K562 (cell line): ENCODE measurements around the gene SAE1. TPM values are rescaled to one million over a fixed set of nuclear protein-coding genes. Genes with fewer than 3 reads are reported as not detected.

Source experiments
- CGGBP1 ChIP-seq: fragments of 250-450 bp; sonication (Bioruptor Pico); IDR thresholded peaks from 2 replicates; pipeline ENCODE4 v1.9.0; 2021; ENCODE audit warnings: mild to moderate bottlenecking
- CHD2 ChIP-seq: IDR thresholded peaks from 2 replicates; pipeline ENCODE4 v1.6.1; 2011; ENCODE audit warnings: low read depth, low read length
- CREB1 ChIP-seq, 2 experiments: sonication (generic) in 1 of 2; formaldehyde crosslinking in 1 of 2; IDR thresholded peaks; 2 replicates each; pipeline versions ENCODE4 v1.6.1 to v1.8.0; 2012 to 2022; ENCODE audit warnings: inconsistent platforms in 1 of 2, mild to moderate bottlenecking in 1 of 2, missing genetic modification reagents in 1 of 2, moderate library complexity in 1 of 2
- EGR1 ChIP-seq: fragments of 450-650 bp; conservative IDR thresholded peaks from 2 replicates; pipeline ENCODE4 v1.6.1; 2017; ENCODE audit warnings: mild to moderate bottlenecking
- GATAD2A ChIP-seq: fragments of 450-650 bp; IDR thresholded peaks from 2 replicates; pipeline ENCODE4 v1.6.1; 2017
- GTF2A2 ChIP-seq: IDR thresholded peaks from 2 replicates; pipeline ENCODE4 v1.6.1; 2016; ENCODE audit warnings: mild to moderate bottlenecking, missing genetic modification characterization, missing compliant biosample characterization
- HNRNPUL1 ChIP-seq: fragments of 200-400 bp; formaldehyde crosslinking; IDR thresholded peaks from 2 replicates; pipeline ENCODE4 v1.6.1; 2017; ENCODE audit warnings: low read length
- KAT8 ChIP-seq: fragments of 450-650 bp; IDR thresholded peaks from 2 replicates; pipeline ENCODE4 v1.6.1; 2016; ENCODE audit warnings: low read depth, mild to moderate bottlenecking
- NEUROD1 ChIP-seq: fragments of 150-350 bp; IDR thresholded peaks from 2 replicates; pipeline ENCODE4 v1.6.1; 2014; ENCODE audit warnings: borderline replicate concordance, low read length, low read depth; ENCODE audit not compliant: partially characterized antibody
- NFATC3 ChIP-seq: fragments of 450-650 bp; IDR thresholded peaks from 2 replicates; pipeline ENCODE4 v1.6.1; 2017; ENCODE audit warnings: mild to moderate bottlenecking
- NR2C1 ChIP-seq, 2 experiments: fragments of 450-650 bp; IDR thresholded peaks; 2 replicates each; pipeline ENCODE4 v1.6.1; 2017; ENCODE audit warnings: mild to moderate bottlenecking in 2 of 2, antibody characterized with exemption in 1 of 2, inconsistent platforms in 1 of 2, missing compliant biosample characterization in 1 of 2, missing genetic modification characterization in 1 of 2
- PML ChIP-seq: IDR thresholded peaks from 2 replicates; pipeline ENCODE4 v1.6.1; 2012; ENCODE audit warnings: low read length, inconsistent platforms
- POU5F1 ChIP-seq: fragments of 150-350 bp; IDR thresholded peaks from 2 replicates; pipeline ENCODE4 v1.6.1; 2014; ENCODE audit warnings: borderline replicate concordance, low read length, low read depth, mild to moderate bottlenecking; ENCODE audit not compliant: partially characterized antibody
- RFX5 ChIP-seq: IDR thresholded peaks from 2 replicates; pipeline ENCODE4 v1.6.1; 2011; ENCODE audit warnings: low read depth, mild to moderate bottlenecking, improper control_type of control experiment, low read length
- RNF2 ChIP-seq: sonication (generic); IDR thresholded peaks from 2 replicates; pipeline ENCODE4 v1.6.1; 2016
- RREB1 ChIP-seq: fragments of 250-450 bp; sonication (Bioruptor Pico); IDR thresholded peaks from 2 replicates; pipeline ENCODE4 v1.4.0; 2020
- TBP ChIP-seq: optimal IDR thresholded peaks from 2 replicates; pipeline ENCODE3; 2011; ENCODE audit warnings: low read depth, low read length, improper control_type of control experiment
- ZEB2 ChIP-seq: fragments of 450-650 bp; IDR thresholded peaks from 2 replicates; pipeline ENCODE4 v1.6.1; 2016
- ZNF197 ChIP-seq: fragments of 200-800 bp; sonication (Bioruptor generic); IDR thresholded peaks from 2 replicates; pipeline ENCODE4 v1.6.1; 2016; ENCODE audit warnings: low read depth, missing genetic modification characterization, missing compliant biosample characterization
- ZNF316 ChIP-seq: fragments of 450-650 bp; IDR thresholded peaks from 2 replicates; pipeline ENCODE4 v1.6.1; 2016
- ZNF347 ChIP-seq: fragments of 450-650 bp; formaldehyde crosslinking; IDR thresholded peaks from 2 replicates; pipeline ENCODE4 v1.4.0; 2020; ENCODE audit warnings: low read depth, mild to moderate bottlenecking, moderate library complexity
- ZNF354B ChIP-seq: fragments of 250-450 bp; sonication (Bioruptor Pico); IDR thresholded peaks from 2 replicates; pipeline ENCODE4 v1.4.0; 2020
- ZNF41 ChIP-seq: fragments of 250-450 bp; sonication (Bioruptor Pico); conservative IDR thresholded peaks from 2 replicates; pipeline ENCODE4 v1.4.0; 2020; ENCODE audit warnings: mild to moderate bottlenecking
- polyA plus RNA-seq, 8 experiments: library from polyadenylated mRNA; depleted of rRNA in 4 of 8; stranded (reverse) in 5 of 8; unstranded in 3 of 8; fragments of >200 nt; fragmentation: Nextera tagmentation in 2 of 8; fragmentation: Illumina TruSeq in 1 of 8; extraction: Ambion mirVana in 2 of 8; extraction: Trizol in 1 of 8; gene quantifications; 2 replicates each; pipeline versions ENCODE4 v1.2.1 to v1.2.3, GENCODE V29; 2011 to 2014; ENCODE audit warnings: inconsistent platforms in 1 of 8, missing spikeins in 1 of 8
- total RNA-seq, 7 experiments: library from RNA; depleted of rRNA in 6 of 7; stranded (reverse); fragments of >200 nt in 6 of 7; fragmentation: Illumina TruSeq in 2 of 7; extraction: Trizol in 2 of 7; gene quantifications; 2 replicates each; pipeline versions ENCODE4 v1.2.1 to v1.2.3, GENCODE V29; 2011 to 2021; ENCODE audit warnings: low replicate concordance in 1 of 7

Gene SAE1
- total and polyA plus RNA-seq, 9 of the 15 experiments (the other 6 are each of a cell fraction or from before 2014, with no cell fraction given), result 82.8 to 299 (median 217) TPM

GRCh38 chr19:47112997-47113849, 17.4 kb upstream of the SAE1 start, which contains the start of gene ZC3H4 (continued):
- TF ChIP-seq ZNF197 (no peak), ZNF347 (CRISPR knock-in tag) (no peak), NR2C1 (IDR thresholded peaks at IDR 0.05) (no peak), NR2C1 (tag; IDR thresholded peaks at IDR 0.05) (no peak; the same call in 1 of the 2 replicates), RNF2 (peak; percentile 49; the same call in 1 of the 2 replicates), KAT8 (peak; percentile 82; the same call in 1 of the 2 replicates), ZEB2 (peak; percentile 23; the same call in 1 of the 2 replicates), NEUROD1 (no peak), RFX5 (no peak), PML (peak; percentile 63; the same call in 1 of the 2 replicates), GATAD2A (peak; percentile 99), POU5F1 (no peak), GTF2A2 (tag) (no peak), HNRNPUL1 (no peak), CREB1 (IDR thresholded peaks at IDR 0.05) (peak; percentile 93), CREB1 (CRISPR knock-in tag; IDR thresholded peaks at IDR 0.05) (peak; percentile 94), ZNF41 (CRISPR knock-in tag) (no peak), ZNF354B (CRISPR knock-in tag) (no peak), TBP (no peak), RREB1 (CRISPR knock-in tag) (no peak), NFATC3 (no peak), ZNF316 (no peak; the same call in 1 of the 2 replicates), EGR1 (peak; percentile 96), CHD2 (no peak), CGGBP1 (CRISPR knock-in tag) (no peak)
